HepG2 (cell line): Measurements from ENCODE around the gene FZD4. TPM values are rescaled to one million over a fixed set of nuclear protein-coding genes. Genes with fewer than 3 reads are reported as not detected.
"Not testable (repeated sequence)": the region's sequence is repeated elsewhere in the genome, so short reads cannot be mapped to it uniquely, and the experiment has no call there.

Source experiments
- ATAC-seq: fragments of 200-7000 bp; cut with Tn5 transposase; 3 replicates; pipeline ENCODE4 v1.9.1; 2020; ENCODE audit warnings: mild to moderate bottlenecking, moderate library complexity
- BruUV-seq: library from RNA; stranded (reverse); fragments of 400-500 nt; replicated peaks from 2 replicates; lab custom pipeline; 2021; lab: Mats Ljungman, UMichigan
- CTCF ChIA-PET: fragments of 300-600 bp; formaldehyde crosslinking; extraction: SDS; loops from one replicate; lab custom pipeline; 2021; ENCODE audit warnings: low total read pairs, inconsistent platforms, low intra/inter-chr PET ratio; lab: Yijun Ruan, JAX
- POLR2A ChIA-PET: fragments of 350-600 bp; sonication (Branson Sonifier 250); formaldehyde crosslinking; loops from one replicate; lab custom pipeline; 2020; ENCODE audit warnings: antibody characterized with exemption, inconsistent platforms; lab: Yijun Ruan, JAX
- DNase-seq: peaks from one replicate; pipeline ENCODE4 v3.0.0-alpha.2; 2015; ENCODE audit warnings: low spot score
- FAIRE-seq: peaks from 3 replicates; lab custom pipeline; 2011; peaks lifted over from hg19 to GRCh38; lab: Jason Lieb, UNC
- H2AFZ ChIP-seq: one replicate; pipeline ENCODE4 v1.6.1; 2011; ENCODE audit warnings: low read length, inconsistent platforms
- H3K27ac ChIP-seq: fragments of 300-600 bp; 3 replicates; pipeline ENCODE4 v1.8.0; 2011; ENCODE audit warnings: mixed run types, mild to moderate bottlenecking, mixed read lengths, low read length, inconsistent platforms; ENCODE audit not compliant: insufficient read depth; ENCODE audit errors: extremely low read length
- H3K27me3 ChIP-seq, 2 experiments: fragments of 200-600 bp in 1 of 2; 2 replicates in 1 of 2; 3 replicates in 1 of 2; pipeline versions ENCODE4 v1.6.0 to v1.8.0; 2011; ENCODE audit warnings: low read length in 2 of 2, mild to moderate bottlenecking in 2 of 2, moderate library complexity in 2 of 2, inconsistent platforms in 1 of 2; ENCODE audit not compliant: insufficient read depth in 2 of 2, control insufficient read depth in 1 of 2
- H3K36me3 ChIP-seq, 2 experiments: fragments of 200-600 bp in 1 of 2; replicated peaks in 1 of 2; 2 replicates in 1 of 2; 3 replicates in 1 of 2; pipeline versions ENCODE4 v1.5.1 to v1.8.0; 2011; ENCODE audit warnings: low read length in 2 of 2, inconsistent platforms in 1 of 2; ENCODE audit not compliant: insufficient read depth in 2 of 2, control insufficient read depth in 1 of 2
- H3K4me1 ChIP-seq: 2 replicates; pipeline ENCODE4 v1.5.1; 2012; ENCODE audit warnings: low read length, inconsistent platforms; ENCODE audit not compliant: insufficient read depth
- H3K4me2 ChIP-seq: 2 replicates; pipeline ENCODE4 v1.6.0; 2011; ENCODE audit warnings: low read depth, low read length, inconsistent platforms
- H3K4me3 ChIP-seq, 3 experiments: fragments of 200-600 bp in 1 of 3; sonication (generic), shearing (Covaris generic) in 1 of 3; replicated peaks in 1 of 3; 2 replicates each; pipeline ENCODE4 v1.5.1; 2011 to 2016; ENCODE audit warnings: low read length in 3 of 3, inconsistent platforms in 2 of 3, low read depth in 2 of 3, mild to moderate bottlenecking in 2 of 3, control low read depth in 1 of 3, mixed read lengths in 1 of 3; ENCODE audit not compliant: insufficient read depth in 1 of 3
- H3K79me2 ChIP-seq: one replicate; pipeline ENCODE4 v1.6.1; 2011; ENCODE audit warnings: low read length, inconsistent platforms; ENCODE audit not compliant: insufficient read depth
- H3K9ac ChIP-seq: 2 replicates; pipeline ENCODE4 v1.6.0; 2011; ENCODE audit warnings: mild to moderate bottlenecking, low read depth, low read length, inconsistent platforms; ENCODE audit not compliant: insufficient read depth
- H3K9me3 ChIP-seq: 2 replicates; pipeline ENCODE4 v1.5.1; 2012; ENCODE audit warnings: mild to moderate bottlenecking, low read length
- H4K20me1 ChIP-seq: 2 replicates; pipeline ENCODE4 v1.6.0; 2011; ENCODE audit warnings: inconsistent platforms, mild to moderate bottlenecking, low read length, moderate library complexity; ENCODE audit not compliant: insufficient read depth
- ARID2 ChIP-seq: sonication (generic); formaldehyde crosslinking; IDR thresholded peaks from 2 replicates; pipeline ENCODE4 v1.8.1; 2022; ENCODE audit warnings: mild to moderate bottlenecking, missing genetic modification reagents, borderline replicate concordance
- ATF7 ChIP-seq, 2 experiments: fragments of 450-650 bp in 1 of 2; sonication (generic) in 1 of 2; formaldehyde crosslinking in 1 of 2; IDR thresholded peaks; 2 replicates each; pipeline versions ENCODE4 v1.4.0 to v1.6.1; 2016 to 2020; ENCODE audit warnings: antibody characterized with exemption in 1 of 2, mild to moderate bottlenecking in 1 of 2, missing genetic modification reagents in 1 of 2
- BCL6 ChIP-seq: IDR thresholded peaks from 2 replicates; pipeline ENCODE4 v1.6.1; 2016; ENCODE audit warnings: missing genetic modification reagents, missing compliant biosample characterization
- CEBPB ChIP-seq: IDR thresholded peaks from 2 replicates; pipeline ENCODE4 v1.6.1; 2011; ENCODE audit warnings: low read depth, low read length, improper control_type of control experiment, borderline replicate concordance
- CEBPG ChIP-seq: IDR thresholded peaks from 2 replicates; pipeline ENCODE4 v1.6.1; 2016
- DR1 ChIP-seq: sonication (generic); formaldehyde crosslinking; IDR thresholded peaks from 2 replicates; pipeline ENCODE4 v1.8.0; 2021; ENCODE audit warnings: mild to moderate bottlenecking, missing genetic modification reagents, inconsistent platforms
- LCORL ChIP-seq, 2 experiments: fragments of 450-650 bp in 1 of 2; sonication (generic) in 1 of 2; formaldehyde crosslinking in 1 of 2; IDR thresholded peaks; 2 replicates each; pipeline versions ENCODE4 v1.5.0 to v1.6.1; 2017 to 2020; ENCODE audit warnings: antibody characterized with exemption in 1 of 2, missing genetic modification reagents in 1 of 2
- MAFG ChIP-seq: sonication (generic); formaldehyde crosslinking; IDR thresholded peaks from 2 replicates; pipeline ENCODE4 v1.5.1; 2020; ENCODE audit warnings: mild to moderate bottlenecking, missing genetic modification reagents
- NAIF1 ChIP-seq: sonication (generic); formaldehyde crosslinking; IDR thresholded peaks from 2 replicates; pipeline ENCODE4 v1.5.0; 2020; ENCODE audit warnings: mild to moderate bottlenecking, missing genetic modification reagents, borderline replicate concordance
- RNF2 ChIP-seq: fragments of 450-650 bp; conservative IDR thresholded peaks from 2 replicates; pipeline ENCODE4 v1.6.1; 2016; ENCODE audit warnings: low read depth
- SPEN ChIP-seq: sonication (generic); formaldehyde crosslinking; IDR thresholded peaks from 2 replicates; pipeline ENCODE4 v1.5.1; 2020; ENCODE audit warnings: low read depth, mild to moderate bottlenecking, missing genetic modification reagents
- WIZ ChIP-seq: sonication (generic); formaldehyde crosslinking; IDR thresholded peaks from 2 replicates; pipeline ENCODE4 v1.5.1; 2020; ENCODE audit warnings: mild to moderate bottlenecking, missing genetic modification reagents
- ZNF12 ChIP-seq: sonication (generic); formaldehyde crosslinking; IDR thresholded peaks from 2 replicates; pipeline ENCODE4 v1.5.0; 2020; ENCODE audit warnings: missing genetic modification reagents
- ZNF709 ChIP-seq: sonication (generic); formaldehyde crosslinking; IDR thresholded peaks from 2 replicates; pipeline ENCODE4 v1.5.0; 2020; ENCODE audit warnings: mild to moderate bottlenecking, missing genetic modification reagents
- WGBS: methylation state at CpG from one replicate; pipeline ENCODE4 v1.1.6; 2017; ENCODE audit warnings: low lambda C conversion rate; 5-methylcytosine and 5-hydroxymethylcytosine counted together
- in situ Hi-C: cut with HindIII; loops from 2 replicates; pipeline ENCODE4 v1.10.0; 2017; ENCODE audit warnings: low pct_unique_long_range_greater_than_20kb; ENCODE audit not compliant: extremely low pct_ligation_motif_present
- intact Hi-C: fragments of 100-400 bp; cut with micrococcal nuclease; formaldehyde crosslinking; loops from one replicate; pipeline ENCODE4 v1.10.0; 2022; ENCODE audit not compliant: unreplicated experiment
- polyA plus RNA-seq, 8 experiments: library from polyadenylated mRNA; depleted of rRNA in 3 of 8; stranded (reverse) in 7 of 8; unstranded in 1 of 8; fragments of >200 nt; fragmentation: Illumina TruSeq in 4 of 8; extraction: Trizol in 4 of 8; gene quantifications; 2 replicates each; pipeline versions ENCODE4 v1.2.1 to v1.2.3, GENCODE V29; 2011 to 2016; ENCODE audit warnings: low read depth in 4 of 8, missing spikeins in 1 of 8, mixed read lengths in 1 of 8; ENCODE audit not compliant: insufficient read depth in 1 of 8
- total RNA-seq, 5 experiments: library from RNA; depleted of rRNA; stranded (reverse); fragments of >200 nt; fragmentation: Illumina TruSeq; extraction: Trizol; gene quantifications; 2 replicates each; pipeline ENCODE4 v1.2.3, GENCODE V29; 2016; ENCODE audit warnings: low read depth in 1 of 5
- TF ChIP-seq, protein P1 (sequence below): sonication (generic); formaldehyde crosslinking; conservative IDR thresholded peaks from 2 replicates; pipeline ENCODE4 v1.8.0; 2022; ENCODE audit warnings: mild to moderate bottlenecking, moderate library complexity, missing genetic modification reagents

FZD4 gene
- total and polyA plus RNA-seq, 2 of the 13 experiments (the other 11 are each of a cell fraction or from before 2014, with no cell fraction given) = 46.5 to 70.4 TPM

DNA sequence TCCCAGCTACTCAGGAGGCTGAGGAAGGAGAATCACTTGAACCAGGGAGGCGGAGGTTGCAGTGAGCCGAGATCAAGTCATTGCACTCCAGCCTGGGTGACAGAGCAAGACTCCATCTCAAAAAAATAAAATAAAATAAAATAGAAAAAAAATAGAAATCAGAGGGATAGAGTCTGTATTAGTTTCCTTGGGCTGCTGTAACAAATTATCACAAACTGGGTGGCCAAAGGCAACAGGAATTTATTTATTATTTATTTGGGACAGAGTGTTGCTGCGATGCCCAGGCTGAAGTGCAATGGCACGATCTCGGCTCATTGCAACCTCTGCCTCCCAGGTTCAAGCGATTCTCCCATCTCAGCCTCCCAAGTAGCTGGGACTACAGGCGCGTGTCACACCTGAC is 11.7 kb downstream of the FZD4 start:
- CTCF ChIA-PET, ATAC-seq, DNase-seq, H3K27ac ChIP-seq, H3K27me3 ChIP-seq, BruUV-seq, H4K20me1 ChIP-seq, H2AFZ ChIP-seq, H3K4me3 ChIP-seq, in situ Hi-C loops, FAIRE-seq, H3K9me3 ChIP-seq, H3K9ac ChIP-seq, H3K4me2 ChIP-seq: not testable (repeated sequence)
- TF ChIP-seq ZNF12 = peak; percentile 93
- POLR2A ChIA-PET = interaction anchor here (0.7 to 5.2 kb wide), 2 partner anchors 11 to 92 kb away, joined by 3 to 287 read pairs; partner anchors contain the start of gene FZD4
- Histone ChIP-seq H3K36me3 (peaks cover 2 to 25% of the 10 kb centered on the region in 2 experiments; a peak in 4 of 5 replicates), H3K79me2 (peaks cover 21% of the 10 kb centered on the region), H3K4me1 (peaks cover 71% of the 10 kb centered on the region)
- intact Hi-C loops = loop anchor here (5.0 kb wide), 1 partner anchor 154 kb away; no protein-coding TSS in a partner anchor
- 90% methylated on average over 8 of the region's 8 CpGs for WGBS

DNA sequence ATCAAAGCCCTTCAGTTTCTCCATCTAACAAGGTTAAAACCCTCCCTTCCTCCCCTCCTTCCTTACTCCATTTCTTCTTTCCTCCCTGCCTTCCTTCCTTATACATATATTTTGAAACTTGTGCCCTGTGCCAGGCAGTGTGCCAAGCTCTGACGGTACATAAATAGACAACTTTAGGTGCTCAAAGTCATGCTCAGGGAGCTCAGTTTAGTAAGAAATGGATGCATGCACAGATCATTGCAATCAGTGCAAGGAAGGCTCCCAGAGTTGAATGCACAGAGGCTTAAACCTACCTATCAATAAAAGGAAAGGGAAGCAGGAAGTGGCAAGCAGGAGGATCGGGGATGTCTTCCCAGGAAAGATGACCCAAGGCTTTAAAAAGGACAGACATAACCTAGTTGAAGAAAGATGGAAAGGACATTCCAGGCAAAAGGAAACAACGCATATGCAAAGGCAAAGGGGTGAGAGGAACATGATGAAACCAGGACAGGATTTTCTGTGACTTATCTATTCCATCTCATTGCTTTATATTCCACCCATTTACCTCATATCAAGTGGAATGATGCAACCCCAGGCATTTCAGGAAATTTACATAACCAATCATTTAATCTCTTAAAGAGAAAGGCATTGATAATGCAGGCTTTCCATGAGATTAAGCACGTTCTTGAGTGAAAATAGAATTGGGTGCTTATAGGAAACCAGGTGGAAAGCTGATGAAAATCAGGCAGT is 13.2 kb downstream of the FZD4 start:
- H2AFZ ChIP-seq = no peak overlapping the region
- H3K4me2 ChIP-seq = peak overlapping the region; percentile 99
- H3K9me3 ChIP-seq = no peaks in the 10 kb centered on the region
- H3K9ac ChIP-seq = peak overlapping the region; percentile 49
- no TSS peak for BruUV-seq
- in situ Hi-C loops (no loop called here), intact Hi-C loops (loop anchor here (1.0 to 5.0 kb wide), 5 partner anchors 13 to 155 kb away; partner anchors contain the start of gene FZD4)
- TF ChIP-seq WIZ (CRISPR knock-in tag) (0 out of 2 replicates have a peak, but pooled peaks have one; percentile 7), CEBPG (CRISPR knock-in tag) (peak; percentile 52; the same call in 1 of the 2 replicates), ZNF709 (CRISPR knock-in tag) (0 out of 2 replicates have a peak, but pooled peaks have one; percentile 48), CEBPB (peak; percentile 68), NAIF1 (0 out of 2 replicates have a peak, but pooled peaks have one; percentile 7), BCL6 (CRISPR knock-in tag) (peak; percentile 55; the same call in 1 of the 2 replicates), DR1 (CRISPR knock-in tag) (no peak), RNF2 (no peak), ATF7 (IDR thresholded peaks at IDR 0.05) (0 out of 2 replicates have a peak, but pooled peaks have one; percentile 15), ATF7 (CRISPR knock-in tag; IDR thresholded peaks at IDR 0.05) (no peak), SPEN (CRISPR knock-in tag) (no peak), MAFG (no peak), ARID2 (CRISPR knock-in tag) (peak; percentile 50; the same call in 1 of the 2 replicates), LCORL (IDR thresholded peaks at IDR 0.05) (0 out of 2 replicates have a peak, but pooled peaks have one; percentile 24), LCORL (CRISPR knock-in tag; IDR thresholded peaks at IDR 0.05) (no peak)
- TF ChIP-seq, protein P1, sequence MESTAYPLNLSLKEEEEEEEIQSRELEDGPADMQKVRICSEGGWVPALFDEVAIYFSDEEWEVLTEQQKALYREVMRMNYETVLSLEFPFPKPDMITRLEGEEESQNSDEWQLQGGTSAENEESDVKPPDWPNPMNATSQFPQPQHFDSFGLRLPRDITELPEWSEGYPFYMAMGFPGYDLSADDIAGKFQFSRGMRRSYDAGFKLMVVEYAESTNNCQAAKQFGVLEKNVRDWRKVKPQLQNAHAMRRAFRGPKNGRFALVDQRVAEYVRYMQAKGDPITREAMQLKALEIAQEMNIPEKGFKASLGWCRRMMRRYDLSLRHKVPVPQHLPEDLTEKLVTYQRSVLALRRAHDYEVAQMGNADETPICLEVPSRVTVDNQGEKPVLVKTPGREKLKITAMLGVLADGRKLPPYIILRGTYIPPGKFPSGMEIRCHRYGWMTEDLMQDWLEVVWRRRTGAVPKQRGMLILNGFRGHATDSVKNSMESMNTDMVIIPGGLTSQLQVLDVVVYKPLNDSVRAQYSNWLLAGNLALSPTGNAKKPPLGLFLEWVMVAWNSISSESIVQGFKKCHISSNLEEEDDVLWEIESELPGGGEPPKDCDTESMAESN (CRISPR knock-in tag) = 0 out of 2 replicates have a peak, but pooled peaks have one; percentile 2
- H3K27me3 ChIP-seq = no peaks in the 10 kb centered on the region; a peak in 1 of 5 replicates
- peaks cover 57% of the 10 kb centered on the region for H3K4me1 ChIP-seq
- H3K27ac ChIP-seq = peak overlapping the region; percentile 94
- POLR2A ChIA-PET = interaction anchor here (0.7 to 5.2 kb wide), 18 partner anchors 12 to 1395 kb away, joined by 3 to 287 read pairs (median 4); partner anchors contain the start of genes CTSC, FZD4 and TMEM135
- H4K20me1 ChIP-seq = no peaks in the 10 kb centered on the region
- FAIRE-seq (no peak), ATAC-seq (peak; percentile 11), DNase-seq (no peak)
- CTCF ChIA-PET = no interaction called here
- H3K36me3 ChIP-seq = peaks cover 0 to 11% of the 10 kb centered on the region in 2 experiments; a peak in 2 of 5 replicates
- 27% methylated on average over 4 of the region's 4 CpGs for WGBS
- H3K4me3 ChIP-seq = peak overlapping the region; percentile 16 to 71 (median 34); a peak in 3 of 6 replicates
- peaks cover 6% of the 10 kb centered on the region for H3K79me2 ChIP-seq
